ENCODE data around the gene DAAM2.

- TF ChIP-seq GATA2 (IDR thresholded peaks at IDR 0.05; ENCODE audit: low read depth, low read length) (no peak), GATA3 (IDR thresholded peaks at IDR 0.05; ENCODE audit: low read depth, low read length) (no peak)
These were observed 104.5 kb downstream of the DAAM2 start for GRCh38 chr6:39896701-39897100.

Measured in SH-SY5Y (cell line).